ENCODE results near the gene RGS3. TPM values are rescaled to one million over a fixed set of nuclear protein-coding genes. Genes with fewer than 3 reads are reported as not detected.

RGS3 gene
- total RNA-seq, 1 experiment from 2014 or later: 16.6 TPM

DNA sequence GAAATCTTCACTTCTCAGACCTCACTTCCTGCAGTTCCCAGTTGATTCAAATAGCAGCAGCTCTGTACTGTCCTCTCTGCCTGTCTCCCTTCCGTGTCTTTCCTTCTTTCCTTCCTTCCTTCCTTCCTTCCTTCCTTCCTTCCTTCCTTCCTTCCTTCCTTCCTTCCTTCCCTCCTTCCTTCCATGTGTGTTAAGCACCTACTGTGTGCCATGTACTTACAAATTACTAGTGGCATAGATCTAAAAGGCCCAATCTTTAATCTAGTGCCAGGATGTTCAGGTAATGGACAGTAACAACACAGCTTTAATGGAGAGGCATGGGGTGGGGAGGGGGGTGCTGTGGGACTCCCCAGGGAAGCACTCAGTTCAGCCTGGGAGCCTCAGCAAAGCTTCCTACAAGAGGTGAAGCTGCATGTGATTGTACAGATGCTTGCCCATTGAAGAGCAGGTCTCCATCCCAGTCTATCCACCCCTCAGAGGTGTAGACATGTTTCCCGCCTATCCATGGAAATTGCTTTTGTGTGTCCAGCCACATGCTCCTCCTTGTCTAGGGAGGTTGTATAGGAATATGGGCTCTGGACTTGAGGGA, 106.0 kb downstream of the RGS3 start (continued):
- TF ChIP-seq FOXJ3 (CRISPR knock-in tag; IDR thresholded peaks at IDR 0.05; ENCODE audit: borderline replicate concordance): no peak
- TF ChIP-seq ZNF396 (CRISPR knock-in tag; IDR thresholded peaks at IDR 0.05; ENCODE audit: borderline replicate concordance): no peak
- no peak for TF ChIP-seq ZMAT4 (CRISPR knock-in tag; IDR thresholded peaks at IDR 0.05)

GRCh38 chr9:113570106-113570505, 106.6 kb downstream of the RGS3 start:
- DNase-seq (ENCODE audit: low spot score) (no peak), ATAC-seq (no peak)
- POLR2A ChIA-PET: no interaction called here
- Mint-ChIP-seq H3K36me3 (no peaks in the 10 kb centered on the region), H3K9me3 (peaks cover 10% of the 10 kb centered on the region; the same call in 1 of the 2 replicates), H3K27me3 (ENCODE audit: low read depth) (no peaks in the 10 kb centered on the region), H3K4me1 (peaks cover 17% of the 10 kb centered on the region), H3K4me3 (no peak overlapping the region), H3K27ac (no peak overlapping the region)
- CTCF ChIA-PET: interaction anchor here (0.9 kb wide), 1 partner anchor 20 kb away, joined by 3 read pairs; no protein-coding TSS in a partner anchor
- TF ChIP-seq JUN (CRISPR knock-in tag; IDR thresholded peaks at IDR 0.05) (no peak), HMGA2 (CRISPR knock-in tag; IDR thresholded peaks at IDR 0.05) (no peak), FOXP1 (CRISPR knock-in tag; IDR thresholded peaks at IDR 0.05; ENCODE audit: borderline replicate concordance) (no peak), GRHL2 (CRISPR knock-in tag; IDR thresholded peaks at IDR 0.05; ENCODE audit: insufficient replicate concordance, severe bottlenecking) (no peak)

- ChIA-PET POLR2A (no interaction called here), CTCF (no interaction called here)
- no peak for DNase-seq (ENCODE audit: low spot score)
- H3K27me3 Mint-ChIP-seq (ENCODE audit: low read depth): no peaks in the 10 kb centered on the region
- peaks cover 19% of the 10 kb centered on the region for H3K4me1 Mint-ChIP-seq
- H3K36me3 Mint-ChIP-seq: no peaks in the 10 kb centered on the region
- H3K9me3 Mint-ChIP-seq: peaks cover 10% of the 10 kb centered on the region; the same call in 1 of the 2 replicates
- ATAC-seq: no peak
- no peak overlapping the region for H3K27ac Mint-ChIP-seq
- no peak for TF ChIP-seq ZMAT4 (CRISPR knock-in tag; IDR thresholded peaks at IDR 0.05)
- TF ChIP-seq, protein P1, sequence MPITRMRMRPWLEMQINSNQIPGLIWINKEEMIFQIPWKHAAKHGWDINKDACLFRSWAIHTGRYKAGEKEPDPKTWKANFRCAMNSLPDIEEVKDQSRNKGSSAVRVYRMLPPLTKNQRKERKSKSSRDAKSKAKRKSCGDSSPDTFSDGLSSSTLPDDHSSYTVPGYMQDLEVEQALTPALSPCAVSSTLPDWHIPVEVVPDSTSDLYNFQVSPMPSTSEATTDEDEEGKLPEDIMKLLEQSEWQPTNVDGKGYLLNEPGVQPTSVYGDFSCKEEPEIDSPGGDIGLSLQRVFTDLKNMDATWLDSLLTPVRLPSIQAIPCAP (CRISPR knock-in tag; IDR thresholded peaks at IDR 0.05): no peak
- TF ChIP-seq, protein P2, sequence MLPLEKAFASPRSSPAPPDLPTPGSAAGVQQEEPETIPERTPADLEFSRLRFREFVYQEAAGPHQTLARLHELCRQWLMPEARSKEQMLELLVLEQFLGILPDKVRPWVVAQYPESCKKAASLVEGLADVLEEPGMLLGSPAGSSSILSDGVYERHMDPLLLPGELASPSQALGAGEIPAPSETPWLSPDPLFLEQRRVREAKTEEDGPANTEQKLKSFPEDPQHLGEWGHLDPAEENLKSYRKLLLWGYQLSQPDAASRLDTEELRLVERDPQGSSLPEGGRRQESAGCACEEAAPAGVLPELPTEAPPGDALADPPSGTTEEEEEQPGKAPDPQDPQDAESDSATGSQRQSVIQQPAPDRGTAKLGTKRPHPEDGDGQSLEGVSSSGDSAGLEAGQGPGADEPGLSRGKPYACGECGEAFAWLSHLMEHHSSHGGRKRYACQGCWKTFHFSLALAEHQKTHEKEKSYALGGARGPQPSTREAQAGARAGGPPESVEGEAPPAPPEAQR (CRISPR knock-in tag; IDR thresholded peaks at IDR 0.05): no peak
- TF ChIP-seq ZNF425 (CRISPR knock-in tag; conservative IDR thresholded peaks at IDR 0.05): no peak
- TF ChIP-seq IRF2 (CRISPR knock-in tag; IDR thresholded peaks at IDR 0.05; ENCODE audit: borderline replicate concordance, low read depth): no peak
- no peak overlapping the region for H3K4me3 Mint-ChIP-seq
Observed at GRCh38 chr9:113570749-113571711, 107.5 kb downstream of the RGS3 start.
